Endodermal cell (in vitro differentiated cells): Measurements from ENCODE around the gene IKZF4. TPM values are rescaled to one million over a fixed set of nuclear protein-coding genes. Genes with fewer than 3 reads are reported as not detected.

Experiments used
- DNase-seq: peaks from one replicate; pipeline ENCODE4 v3.0.0-alpha.2; 2017
- H3K27ac ChIP-seq: 2 replicates; pipeline ENCODE4 v1.5.1; 2013; ENCODE audit warnings: mild to moderate bottlenecking, low read depth, low read length, moderate library complexity
- H3K27me3 ChIP-seq: 2 replicates; pipeline ENCODE4 v1.6.1; 2013; ENCODE audit warnings: mild to moderate bottlenecking, low read length, moderate library complexity; ENCODE audit not compliant: insufficient read depth, control insufficient read depth, poor library complexity, severe bottlenecking
- H3K36me3 ChIP-seq: 2 replicates; pipeline ENCODE4 v1.7.0; 2013; ENCODE audit warnings: mild to moderate bottlenecking, low read length, moderate library complexity; ENCODE audit not compliant: control insufficient read depth, insufficient read depth
- H3K4me1 ChIP-seq: one replicate; pipeline ENCODE4 v1.7.0; 2013; ENCODE audit warnings: low read length; ENCODE audit not compliant: control insufficient read depth, insufficient read depth
- H3K4me3 ChIP-seq: 2 replicates; pipeline ENCODE4 v1.5.1; 2013; ENCODE audit warnings: mild to moderate bottlenecking, low read length, moderate library complexity
- H3K9ac ChIP-seq: 2 replicates; pipeline ENCODE4 v1.6.1; 2013; ENCODE audit warnings: mild to moderate bottlenecking, low read length, moderate library complexity; ENCODE audit not compliant: poor library complexity, severe bottlenecking; ENCODE audit errors: extremely low read depth
- H3K9me3 ChIP-seq: 2 replicates; pipeline ENCODE4 v1.6.1; 2013; ENCODE audit warnings: mild to moderate bottlenecking, low read length, moderate library complexity; ENCODE audit not compliant: control insufficient read depth
- H3K27ac Mint-ChIP-seq: 2 replicates; pipeline ENCODE4 v1.8.0; 2020; ENCODE audit warnings: mixed read lengths
- H3K27me3 Mint-ChIP-seq: 2 replicates; pipeline ENCODE4 v1.8.0; 2021; ENCODE audit warnings: mild to moderate bottlenecking, mixed read lengths; ENCODE audit not compliant: insufficient read depth
- H3K36me3 Mint-ChIP-seq: 2 replicates; pipeline ENCODE4 v1.8.0; 2020; ENCODE audit warnings: low read depth, mixed read lengths
- H3K4me1 Mint-ChIP-seq: 2 replicates; pipeline ENCODE4 v1.8.0; 2020; ENCODE audit warnings: mixed read lengths
- H3K4me3 Mint-ChIP-seq: 2 replicates; pipeline ENCODE4 v1.8.0; 2020; ENCODE audit warnings: mild to moderate bottlenecking, moderate library complexity, mixed read lengths
- H3K9me3 Mint-ChIP-seq: 2 replicates; pipeline ENCODE4 v1.8.0; 2020; ENCODE audit warnings: mild to moderate bottlenecking, mixed read lengths
- WGBS, 2 experiments: methylation state at CpG; one replicate each; pipeline versions ENCODE4 v1.1.5 to v1.1.7; 2013; ENCODE audit warnings: missing lambda C conversion rate in 2 of 2, mixed read lengths in 1 of 2; ENCODE audit not compliant: insufficient coverage in 1 of 2, insufficient read length in 1 of 2; 5-methylcytosine and 5-hydroxymethylcytosine counted together
- long read RNA-seq, 4 experiments: library from polyadenylated mRNA in 2 of 4; library from RNA in 1 of 4; library from capped mRNA in 1 of 4; stranded (forward) in 3 of 4; unstranded in 1 of 4; transcript quantifications; one replicate each; pipeline ENCODE4 v2.0.0, GENCODE V29; 2020 to 2021; ENCODE audit warnings: inconsistent platforms in 1 of 4
- polyA plus RNA-seq, 2 experiments: library from polyadenylated mRNA; stranded (reverse); fragments of 50-300 nt; gene quantifications; one replicate each; pipeline ENCODE4 v1.2.3, GENCODE V29; 2013
- total RNA-seq, 2 donors: library from RNA; stranded (reverse); fragmentation: NEBNext Ultra II Directional in 1 of 2; extraction: Animal tissue kit (Norgen Biotek cat#: 25700) in 1 of 2; gene quantifications; 2 replicates in 1 of 2; 3 replicates in 1 of 2; pipeline ENCODE4 v1.2.1, GENCODE V29; 2021
- TF ChIP-seq, protein P1 (sequence below): fragments of 200-600 bp; sonication (generic); conservative IDR thresholded peaks from 2 replicates; pipeline ENCODE4 v1.5.0; 2021; ENCODE audit warnings: antibody characterized with exemption, mild to moderate bottlenecking

IKZF4 gene
- 10 to 100 TPM in 1 of 2 donors, 1 to 10 TPM in 1; 9.8 to 10.2 TPM for total RNA-seq
- 21.4 TPM for polyA plus RNA-seq (2013, experiment 1 of 2)
- polyA plus RNA-seq (2013, experiment 2 of 2) = 17.5 TPM
- long read RNA-seq, experiment 1, partial matches to known transcripts = 0 of 8 reads
- long read RNA-seq, experiment 1, other reads (novel, unspliced or antisense) = 8 of 8 reads
- long read RNA-seq, experiment 2, partial matches to known transcripts = 0 of 5 reads
- long read RNA-seq, experiment 2, other reads (novel, unspliced or antisense) = 5 of 5 reads
- long read RNA-seq, experiment 3, partial matches to known transcripts = 0 of 1 reads
- long read RNA-seq, experiment 3, other reads (novel, unspliced or antisense) = 1 of 1 reads
- long read RNA-seq, experiment 4, partial matches to known transcripts = 0 of 2 reads
- long read RNA-seq, experiment 4, other reads (novel, unspliced or antisense) = 2 of 2 reads

DNA sequence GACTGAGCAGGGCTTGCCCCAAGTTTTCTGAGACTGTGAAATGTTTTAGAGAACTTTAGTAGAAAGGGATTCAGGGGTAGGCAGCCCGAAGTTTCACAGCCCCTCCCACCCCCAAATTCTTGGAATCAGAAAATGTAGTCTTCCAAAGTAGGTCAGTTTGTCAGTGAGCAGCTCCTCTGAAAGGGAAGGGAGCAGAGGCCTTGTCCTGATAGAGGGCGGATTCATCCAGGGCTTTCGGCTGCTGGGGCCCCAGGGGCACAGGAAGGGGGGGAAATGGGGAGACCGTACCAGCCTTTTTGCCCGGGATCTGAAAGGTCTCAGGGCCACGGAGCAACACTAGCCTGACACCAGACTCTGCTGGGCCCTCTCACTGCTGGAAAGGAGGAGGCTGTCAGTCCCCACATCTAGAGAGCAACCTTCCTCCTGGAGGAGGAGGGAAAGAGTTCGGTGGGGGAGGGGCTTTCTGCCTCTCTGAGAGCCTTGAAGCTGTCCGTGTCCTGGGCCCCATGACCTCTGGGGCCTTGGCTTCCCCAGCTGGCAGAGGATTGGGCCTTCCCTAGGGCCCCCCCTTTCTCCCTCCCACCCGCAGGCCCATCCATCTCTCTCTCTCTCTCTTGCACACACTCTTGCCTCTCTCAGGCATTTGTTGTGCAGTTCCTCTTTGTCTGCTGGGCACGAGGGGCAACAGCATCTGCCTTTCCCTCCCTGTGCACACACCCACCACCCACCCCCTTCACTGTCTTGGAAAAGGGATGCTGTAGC is at the start of gene IKZF4:
Gene IKZF4, plus strand, starts transcription at position 621 of the 762 bp plus-strand sequence. CDS start 451 bp downstream, outside the sequence.
- Mint-ChIP-seq H3K27ac (peak within 1 kb of the TSS; percentile 95), H3K36me3 (peaks cover 17% of the 10 kb centered on the region), H3K9me3 (no peaks in the 10 kb centered on the region), H3K27me3 (no peaks in the 10 kb centered on the region), H3K4me3 (peak within 1 kb of the TSS; percentile 61), H3K4me1 (peaks cover 22% of the 10 kb centered on the region)
- Histone ChIP-seq H3K4me3 (peak within 1 kb of the TSS; percentile 66), H3K9me3 (no peaks in the 10 kb centered on the region), H3K27ac (peak within 1 kb of the TSS; percentile 98), H3K36me3 (peaks cover 12% of the 10 kb centered on the region), H3K4me1 (peaks cover 5% of the 10 kb centered on the region), H3K27me3 (no peaks in the 10 kb centered on the region), H3K9ac (peak within 1 kb of the TSS; percentile 25)
- TF ChIP-seq, protein P1, sequence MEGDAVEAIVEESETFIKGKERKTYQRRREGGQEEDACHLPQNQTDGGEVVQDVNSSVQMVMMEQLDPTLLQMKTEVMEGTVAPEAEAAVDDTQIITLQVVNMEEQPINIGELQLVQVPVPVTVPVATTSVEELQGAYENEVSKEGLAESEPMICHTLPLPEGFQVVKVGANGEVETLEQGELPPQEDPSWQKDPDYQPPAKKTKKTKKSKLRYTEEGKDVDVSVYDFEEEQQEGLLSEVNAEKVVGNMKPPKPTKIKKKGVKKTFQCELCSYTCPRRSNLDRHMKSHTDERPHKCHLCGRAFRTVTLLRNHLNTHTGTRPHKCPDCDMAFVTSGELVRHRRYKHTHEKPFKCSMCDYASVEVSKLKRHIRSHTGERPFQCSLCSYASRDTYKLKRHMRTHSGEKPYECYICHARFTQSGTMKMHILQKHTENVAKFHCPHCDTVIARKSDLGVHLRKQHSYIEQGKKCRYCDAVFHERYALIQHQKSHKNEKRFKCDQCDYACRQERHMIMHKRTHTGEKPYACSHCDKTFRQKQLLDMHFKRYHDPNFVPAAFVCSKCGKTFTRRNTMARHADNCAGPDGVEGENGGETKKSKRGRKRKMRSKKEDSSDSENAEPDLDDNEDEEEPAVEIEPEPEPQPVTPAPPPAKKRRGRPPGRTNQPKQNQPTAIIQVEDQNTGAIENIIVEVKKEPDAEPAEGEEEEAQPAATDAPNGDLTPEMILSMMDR = no peak
- WGBS, 2 experiments = 13 to 23% methylated on average over 4 to 9 of the region's 10 CpGs
- peak; percentile 92 for DNase-seq

DNA sequence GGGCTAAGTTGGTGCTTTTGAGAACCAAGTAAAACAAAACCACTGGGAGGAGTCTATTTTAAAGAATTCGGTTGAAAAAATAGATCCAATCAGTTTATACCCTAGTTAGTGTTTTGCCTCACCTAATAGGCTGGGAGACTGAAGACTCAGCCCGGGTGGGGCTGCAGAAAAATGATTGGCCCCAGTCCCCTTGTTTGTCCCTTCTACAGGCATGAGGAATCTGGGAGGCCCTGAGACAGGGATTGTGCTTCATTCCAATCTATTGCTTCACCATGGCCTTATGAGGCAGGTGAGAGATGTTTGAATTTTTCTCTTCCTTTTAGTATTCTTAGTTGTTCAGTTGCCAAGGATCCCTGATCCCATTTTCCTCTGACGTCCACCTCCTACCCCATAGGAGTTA is 48.8 kb upstream of the IKZF4 start:
- Mint-ChIP-seq H3K36me3 (peaks cover 38% of the 10 kb centered on the region), H3K4me3 (no peak overlapping the region), H3K4me1 (peaks cover 35% of the 10 kb centered on the region), H3K9me3 (no peaks in the 10 kb centered on the region), H3K27me3 (no peaks in the 10 kb centered on the region), H3K27ac (peak overlapping the region; percentile 71)
- Histone ChIP-seq H3K9ac (no peak overlapping the region), H3K27ac (no peak overlapping the region), H3K36me3 (peaks cover 55% of the 10 kb centered on the region), H3K9me3 (no peaks in the 10 kb centered on the region), H3K27me3 (no peaks in the 10 kb centered on the region), H3K4me1 (peaks cover 10% of the 10 kb centered on the region), H3K4me3 (peak overlapping the region; percentile 90)
- TF ChIP-seq, protein P1 = no peak
- peak; percentile 75 for DNase-seq
- 71 to 85% methylated on average over 2 of the region's 3 CpGs for WGBS, 2 experiments

DNA sequence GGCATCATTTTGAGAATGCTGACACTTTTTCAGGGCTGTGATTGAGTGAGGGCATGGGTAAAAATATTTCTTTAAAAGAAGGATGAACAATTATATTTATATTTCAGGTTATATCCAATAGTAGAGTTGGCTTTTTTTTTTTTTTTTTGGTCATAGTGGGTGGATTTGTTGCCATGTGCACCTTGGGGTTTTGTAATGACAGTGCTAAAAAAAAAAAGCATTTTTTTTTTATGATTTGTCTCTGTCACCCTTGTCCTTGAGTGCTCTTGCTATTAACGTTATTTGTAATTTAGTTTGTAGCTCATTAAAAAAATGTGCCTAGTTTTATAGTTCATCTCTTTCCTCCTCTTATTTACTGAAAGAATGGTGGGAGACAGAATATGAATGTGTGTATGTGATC is 48.4 kb upstream of the IKZF4 start:
- Mint-ChIP-seq H3K27me3 (no peaks in the 10 kb centered on the region), H3K36me3 (peaks cover 43% of the 10 kb centered on the region), H3K9me3 (no peaks in the 10 kb centered on the region), H3K4me3 (no peak overlapping the region), H3K27ac (peak overlapping the region; percentile 71), H3K4me1 (peaks cover 34% of the 10 kb centered on the region)
- Histone ChIP-seq H3K4me1 (peaks cover 10% of the 10 kb centered on the region), H3K27ac (no peak overlapping the region), H3K36me3 (peaks cover 59% of the 10 kb centered on the region), H3K27me3 (no peaks in the 10 kb centered on the region), H3K9me3 (no peaks in the 10 kb centered on the region), H3K9ac (peak overlapping the region; percentile 75), H3K4me3 (peak overlapping the region; percentile 90)
- no CpG with 5 or more reads among the region's 1 CpG for WGBS, 2 experiments
- TF ChIP-seq, protein P1 = no peak
- no peak for DNase-seq
